Measurements from ENCODE around the gene FAM9C.

Gene FAM9C

GRCh38 chrX:13001961-13002671, 42.3 kb downstream of the FAM9C start:
- no peak for DNase-seq

- DNase-seq, result no peak
These were observed 43.3 kb downstream of the FAM9C start for GRCh38 chrX:13001097-13001496.

- DNase-seq, result no peak
These were observed 44.1 kb downstream of the FAM9C start for GRCh38 chrX:13000301-13000811.

GRCh38 chrX:12999422-12999821, 45.0 kb downstream of the FAM9C start:
- no peak for DNase-seq

GRCh38 chrX:12997906-12998687, 46.3 kb downstream of the FAM9C start:
- no peak for DNase-seq

GRCh38 chrX:12996934-12997435, 47.4 kb downstream of the FAM9C start:
- no peak for DNase-seq

GRCh38 chrX:12994321-12994720, 50.1 kb downstream of the FAM9C start:
- DNase-seq, result no peak

- DNase-seq, result no peak
These were observed 50.6 kb downstream of the FAM9C start for GRCh38 chrX:12993826-12994225.

- DNase-seq, result no peak
These were observed 51.8 kb downstream of the FAM9C start for GRCh38 chrX:12992544-12993118.

- DNase-seq, result no peak
These were observed 52.8 kb downstream of the FAM9C start for GRCh38 chrX:12991575-12991974.

GRCh38 chrX:12989461-12989860, 55.0 kb downstream of the FAM9C start:
- no peak for DNase-seq

GRCh38 chrX:12988797-12989196, 55.6 kb downstream of the FAM9C start:
- DNase-seq, result peak; percentile 37

- no peak for DNase-seq
These were observed 56.4 kb downstream of the FAM9C start for GRCh38 chrX:12987900-12988594.

- no peak for DNase-seq
These were observed 57.1 kb downstream of the FAM9C start for GRCh38 chrX:12987340-12987739.

GRCh38 chrX:12986886-12987285, 57.5 kb downstream of the FAM9C start:
- DNase-seq, result peak; percentile 24

- DNase-seq, result no peak
These were observed 58.1 kb downstream of the FAM9C start for GRCh38 chrX:12986164-12986779.
